Stomach (tissue), 4 donors: ENCODE results near the gene VWC2L.

Experiments
- CTCF ChIP-seq, 7 experiments: fragments of 450-650 bp in 4 of 7; fragments of 200-600 bp in 3 of 7; sonication (generic) in 3 of 7; IDR thresholded peaks; one replicate each; pipeline ENCODE4 v1.5.1; 2016 to 2019; ENCODE audit warnings: antibody characterized with exemption in 7 of 7, control low read depth in 2 of 7, mild to moderate bottlenecking in 1 of 7
- EP300 ChIP-seq: sonication (generic); formaldehyde crosslinking; IDR thresholded peaks from one replicate; pipeline ENCODE4 v1.6.1; 2017; ENCODE audit warnings: antibody characterized with exemption
- POLR2A ChIP-seq, 4 donors: fragments of 450-650 bp; IDR thresholded peaks; one replicate each; pipeline ENCODE4 v1.6.1; 2016; ENCODE audit warnings: antibody characterized with exemption in 4 of 4, control low read depth in 2 of 4, mild to moderate bottlenecking in 1 of 4, moderate library complexity in 1 of 4
- POLR2AphosphoS5 ChIP-seq, 3 donors: sonication (generic); formaldehyde crosslinking; IDR thresholded peaks; one replicate each; pipeline ENCODE4 v1.6.1; 2016; ENCODE audit warnings: antibody characterized with exemption in 3 of 3

DNA sequence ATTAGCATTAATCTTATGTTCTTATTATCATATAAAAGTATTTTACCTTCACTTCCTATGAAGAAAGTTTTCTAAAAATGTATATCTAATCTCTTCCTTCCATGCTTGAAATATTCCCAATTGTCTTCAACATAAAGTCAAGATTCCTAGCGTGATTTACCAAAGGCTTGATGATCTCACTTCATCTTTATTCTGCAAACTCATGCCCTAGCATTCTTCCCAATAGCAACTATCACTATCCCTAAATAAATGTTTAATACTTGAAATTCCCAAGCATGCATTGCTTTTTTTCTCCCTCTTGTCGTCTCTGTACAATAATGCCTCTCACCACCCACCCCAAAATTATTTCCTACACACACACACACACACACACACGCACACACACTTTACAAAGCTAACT, 125.8 kb downstream of the VWC2L start:
- TF ChIP-seq POLR2A (IDR thresholded peaks at IDR 0.05) (no peak), CTCF (IDR thresholded peaks at IDR 0.05) (no peak), EP300 (no peak), POLR2AphosphoS5 (IDR thresholded peaks at IDR 0.05) (no peak)
